Measurements from ENCODE around the gene RHOBTB1. TPM values are rescaled to one million over a fixed set of nuclear protein-coding genes. Genes with fewer than 3 reads are reported as not detected.

The RHOBTB1 gene
- total and polyA plus RNA-seq, 9 of the 15 experiments (the other 6 are each of a cell fraction or from before 2014, with no cell fraction given), result 1.7 to 11.7 (median 9.3) TPM

DNA sequence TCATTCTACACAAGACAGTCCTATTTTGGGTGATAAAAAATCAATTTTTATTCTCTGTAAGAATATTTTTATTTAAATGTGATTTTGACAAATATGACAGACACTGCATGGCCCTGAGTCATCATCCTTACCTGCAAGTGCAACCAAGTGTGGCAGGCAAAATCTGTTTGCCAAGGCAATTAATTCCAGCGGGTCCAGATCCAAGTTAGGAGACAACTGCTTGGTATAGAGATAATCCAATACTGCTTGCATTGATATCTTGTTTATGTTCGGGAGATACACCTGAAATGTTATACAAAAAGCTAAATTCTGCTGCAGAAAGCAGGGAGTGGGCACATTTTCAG, 66.2 kb downstream of the RHOBTB1 start:
- no peaks in the 10 kb centered on the region; the same call in 2 of the 3 replicates for H3K36me3 ChIP-seq (ENCODE audit: control insufficient read depth, insufficient read depth, low read length)
- H3K27me3 ChIP-seq (ENCODE audit: control insufficient read depth in 2 of 2, insufficient read depth in 2 of 2, low read length in 2 of 2), result no peaks in the 10 kb centered on the region
- no peaks in the 10 kb centered on the region for H3K9me1 ChIP-seq (ENCODE audit: control insufficient read depth, insufficient read depth, low read length)
- ATAC-seq (no peak), FAIRE-seq (no peak), DNase-seq (ENCODE audit: extremely low read depth in 1 of 4, low spot score in 3 of 4) (no peak)
- TF ChIP-seq SAFB (IDR thresholded peaks at IDR 0.05; ENCODE audit: borderline replicate concordance, low read depth, low read length) (no peak), HDAC8 (tag; IDR thresholded peaks at IDR 0.05) (no peak), KDM2B (CRISPR knock-in tag; IDR thresholded peaks at IDR 0.05) (no peak), TARDBP (IDR thresholded peaks at IDR 0.05) (no peak), HNRNPK (IDR thresholded peaks at IDR 0.05; ENCODE audit: low read depth, low read length, poor library complexity, severe bottlenecking) (no peak), CXXC5 (CRISPR knock-in tag; IDR thresholded peaks at IDR 0.05) (no peak), CSDE1 (IDR thresholded peaks at IDR 0.05) (no peak), MAFK (IDR thresholded peaks at IDR 0.05; ENCODE audit: low read length) (no peak), RCOR1 (IDR thresholded peaks at IDR 0.05; ENCODE audit: borderline replicate concordance in 1 of 2, low read depth in 2 of 2, low read length in 2 of 2) (no peak), ZNF444 (CRISPR knock-in tag; IDR thresholded peaks at IDR 0.05) (no peak)
- TF ChIP-seq, protein P1, sequence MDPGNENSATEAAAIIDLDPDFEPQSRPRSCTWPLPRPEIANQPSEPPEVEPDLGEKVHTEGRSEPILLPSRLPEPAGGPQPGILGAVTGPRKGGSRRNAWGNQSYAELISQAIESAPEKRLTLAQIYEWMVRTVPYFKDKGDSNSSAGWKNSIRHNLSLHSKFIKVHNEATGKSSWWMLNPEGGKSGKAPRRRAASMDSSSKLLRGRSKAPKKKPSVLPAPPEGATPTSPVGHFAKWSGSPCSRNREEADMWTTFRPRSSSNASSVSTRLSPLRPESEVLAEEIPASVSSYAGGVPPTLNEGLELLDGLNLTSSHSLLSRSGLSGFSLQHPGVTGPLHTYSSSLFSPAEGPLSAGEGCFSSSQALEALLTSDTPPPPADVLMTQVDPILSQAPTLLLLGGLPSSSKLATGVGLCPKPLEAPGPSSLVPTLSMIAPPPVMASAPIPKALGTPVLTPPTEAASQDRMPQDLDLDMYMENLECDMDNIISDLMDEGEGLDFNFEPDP (CRISPR knock-in tag; IDR thresholded peaks at IDR 0.05), result no peak
- TF ChIP-seq, protein P2, sequence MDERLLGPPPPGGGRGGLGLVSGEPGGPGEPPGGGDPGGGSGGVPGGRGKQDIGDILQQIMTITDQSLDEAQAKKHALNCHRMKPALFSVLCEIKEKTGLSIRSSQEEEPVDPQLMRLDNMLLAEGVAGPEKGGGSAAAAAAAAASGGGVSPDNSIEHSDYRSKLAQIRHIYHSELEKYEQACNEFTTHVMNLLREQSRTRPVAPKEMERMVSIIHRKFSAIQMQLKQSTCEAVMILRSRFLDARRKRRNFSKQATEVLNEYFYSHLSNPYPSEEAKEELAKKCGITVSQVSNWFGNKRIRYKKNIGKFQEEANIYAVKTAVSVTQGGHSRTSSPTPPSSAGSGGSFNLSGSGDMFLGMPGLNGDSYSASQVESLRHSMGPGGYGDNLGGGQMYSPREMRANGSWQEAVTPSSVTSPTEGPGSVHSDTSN (CRISPR knock-in tag; IDR thresholded peaks at IDR 0.05; ENCODE audit: low read depth), result no peak
- TF ChIP-seq, protein P2 (tag; conservative IDR thresholded peaks at IDR 0.05; ENCODE audit: low read depth), result no peak
- TF ChIP-seq, protein P3, sequence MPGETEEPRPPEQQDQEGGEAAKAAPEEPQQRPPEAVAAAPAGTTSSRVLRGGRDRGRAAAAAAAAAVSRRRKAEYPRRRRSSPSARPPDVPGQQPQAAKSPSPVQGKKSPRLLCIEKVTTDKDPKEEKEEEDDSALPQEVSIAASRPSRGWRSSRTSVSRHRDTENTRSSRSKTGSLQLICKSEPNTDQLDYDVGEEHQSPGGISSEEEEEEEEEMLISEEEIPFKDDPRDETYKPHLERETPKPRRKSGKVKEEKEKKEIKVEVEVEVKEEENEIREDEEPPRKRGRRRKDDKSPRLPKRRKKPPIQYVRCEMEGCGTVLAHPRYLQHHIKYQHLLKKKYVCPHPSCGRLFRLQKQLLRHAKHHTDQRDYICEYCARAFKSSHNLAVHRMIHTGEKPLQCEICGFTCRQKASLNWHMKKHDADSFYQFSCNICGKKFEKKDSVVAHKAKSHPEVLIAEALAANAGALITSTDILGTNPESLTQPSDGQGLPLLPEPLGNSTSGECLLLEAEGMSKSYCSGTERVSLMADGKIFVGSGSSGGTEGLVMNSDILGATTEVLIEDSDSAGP (CRISPR knock-in tag; IDR thresholded peaks at IDR 0.05), result no peak
- TF ChIP-seq, protein P4, sequence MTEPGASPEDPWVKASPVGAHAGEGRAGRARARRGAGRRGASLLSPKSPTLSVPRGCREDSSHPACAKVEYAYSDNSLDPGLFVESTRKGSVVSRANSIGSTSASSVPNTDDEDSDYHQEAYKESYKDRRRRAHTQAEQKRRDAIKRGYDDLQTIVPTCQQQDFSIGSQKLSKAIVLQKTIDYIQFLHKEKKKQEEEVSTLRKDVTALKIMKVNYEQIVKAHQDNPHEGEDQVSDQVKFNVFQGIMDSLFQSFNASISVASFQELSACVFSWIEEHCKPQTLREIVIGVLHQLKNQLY (CRISPR knock-in tag; conservative IDR thresholded peaks at IDR 0.05), result no peak
- no peaks in the 10 kb centered on the region for H3K9me3 ChIP-seq (replicated peaks; ENCODE audit: control insufficient read depth, insufficient read depth, low read depth, low read length)
- 43% methylated on average over 2 of the region's 2 CpGs for WGBS (ENCODE audit: insufficient coverage, low coverage, missing lambda C conversion rate)
- no peak overlapping the region for H2AFZ ChIP-seq (ENCODE audit: low read depth, low read length)
- BruUV-seq (replicated peaks), result no TSS peak
- H3K4me3 ChIP-seq, result no peak overlapping the region
- in situ Hi-C loops (cut with MboI) (no loop called here), intact Hi-C loops (cut with micrococcal nuclease) (no loop called here)
- H3K9ac ChIP-seq (ENCODE audit: insufficient read depth in 1 of 2, low read depth in 2 of 2, low read length in 2 of 2), result no peak overlapping the region
- ChIA-PET POLR2A (interaction anchor here (0.5 to 1.2 kb wide), 4 partner anchors 10 to 320 kb away, joined by 3 to 4 read pairs (median 3); no protein-coding TSS in a partner anchor), CTCF (ENCODE audit: low intra/inter-chr PET ratio) (no interaction called here)
- H3K79me2 ChIP-seq (ENCODE audit: control insufficient read depth, insufficient read depth, low read length), result no peaks in the 10 kb centered on the region
- no peak overlapping the region for H3K4me2 ChIP-seq (ENCODE audit: insufficient read depth, low read length)
- no peak overlapping the region for H3K27ac ChIP-seq (ENCODE audit: extremely low read depth, low read depth, low read length)
- H4K20me1 ChIP-seq (replicated peaks; ENCODE audit: control insufficient read depth, insufficient read depth, low read length), result no peaks in the 10 kb centered on the region
- H3K4me1 ChIP-seq (replicated peaks in 1 of 2; ENCODE audit: control insufficient read depth in 2 of 2, insufficient read depth in 2 of 2, low read length in 2 of 2), result peaks cover 0 to 2% of the 10 kb centered on the region in 2 experiments; a peak in 1 of 5 replicates

Measured in K562 (cell line).